Neuronal stem cell (in vitro differentiated cells): ENCODE data around the gene RPRD1A.

Experiments used
- DNase-seq: peaks from one replicate; pipeline ENCODE4 v3.0.0-alpha.2; 2013; ENCODE audit warnings: low spot score
- H2AFZ ChIP-seq: one replicate; pipeline ENCODE4 v1.6.1; 2013; ENCODE audit warnings: mild to moderate bottlenecking, low read length, inconsistent platforms
- H2AK5ac ChIP-seq: 2 replicates; pipeline ENCODE4 v1.6.1; 2013; ENCODE audit warnings: low read depth, mild to moderate bottlenecking, inconsistent platforms, low read length, moderate library complexity, mixed read lengths
- H2BK120ac ChIP-seq: 2 replicates; pipeline ENCODE4 v1.6.1; 2013; ENCODE audit warnings: low read depth, mild to moderate bottlenecking, inconsistent platforms, low read length, moderate library complexity, mixed read lengths
- H2BK12ac ChIP-seq: one replicate; pipeline ENCODE4 v1.6.1; 2013; ENCODE audit warnings: low read length, inconsistent platforms
- H2BK15ac ChIP-seq: 2 replicates; pipeline ENCODE4 v1.6.1; 2013; ENCODE audit warnings: mild to moderate bottlenecking, low read length, inconsistent platforms, mixed read lengths
- H2BK5ac ChIP-seq: one replicate; pipeline ENCODE4 v1.6.1; 2013; ENCODE audit warnings: inconsistent platforms, mild to moderate bottlenecking, low read length, moderate library complexity
- H3K14ac ChIP-seq: one replicate; pipeline ENCODE4 v1.6.1; 2013; ENCODE audit warnings: low read length, inconsistent platforms
- H3K18ac ChIP-seq: 2 replicates; pipeline ENCODE4 v1.6.1; 2013; ENCODE audit warnings: low read length, inconsistent platforms
- H3K23ac ChIP-seq: 2 replicates; pipeline ENCODE4 v1.6.1; 2013; ENCODE audit warnings: low read depth, mild to moderate bottlenecking, mixed read lengths, low read length, inconsistent platforms; ENCODE audit not compliant: poor library complexity
- H3K27ac ChIP-seq: replicated peaks from 3 replicates; pipeline ENCODE4 v1.5.1; 2013; ENCODE audit warnings: low read length, inconsistent platforms
- H3K27me3 ChIP-seq, 3 experiments: 2 replicates each; pipeline ENCODE4 v1.6.1; 2013; ENCODE audit warnings: low read length in 3 of 3, mild to moderate bottlenecking in 2 of 3, inconsistent platforms in 1 of 3, low read depth in 1 of 3, mixed read lengths in 1 of 3, moderate library complexity in 1 of 3; ENCODE audit not compliant: control insufficient read depth in 3 of 3, insufficient read depth in 3 of 3
- H3K36me3 ChIP-seq, 2 donors: replicated peaks in 1 of 2; 2 replicates each; pipeline ENCODE4 v1.6.1; 2013; ENCODE audit warnings: low read length in 2 of 2; ENCODE audit not compliant: control insufficient read depth in 2 of 2, insufficient read depth in 2 of 2
- H3K4ac ChIP-seq: 2 replicates; pipeline ENCODE4 v1.6.1; 2013; ENCODE audit warnings: inconsistent platforms, mild to moderate bottlenecking, low read length, moderate library complexity
- H3K4me1 ChIP-seq, 2 donors: 1 replicate in 1 of 2; 2 replicates in 1 of 2; pipeline ENCODE4 v1.6.1; 2013; ENCODE audit warnings: low read length in 2 of 2, low read depth in 1 of 2; ENCODE audit not compliant: control insufficient read depth in 2 of 2, insufficient read depth in 1 of 2
- H3K4me2 ChIP-seq: one replicate; pipeline ENCODE4 v1.6.1; 2013; ENCODE audit warnings: mild to moderate bottlenecking, low read length, inconsistent platforms; ENCODE audit not compliant: insufficient read depth, poor library complexity, severe bottlenecking
- H3K4me3 ChIP-seq, 2 donors: 2 replicates each; pipeline ENCODE4 v1.5.1; 2013; ENCODE audit warnings: low read length in 2 of 2, mild to moderate bottlenecking in 2 of 2, inconsistent platforms in 1 of 2, moderate library complexity in 1 of 2
- H3K79me1 ChIP-seq: one replicate; pipeline ENCODE4 v1.6.1; 2013; ENCODE audit warnings: low read depth, mild to moderate bottlenecking, inconsistent platforms, low read length, moderate library complexity
- H3K9ac ChIP-seq: one replicate; pipeline ENCODE4 v1.6.1; 2013; ENCODE audit warnings: mild to moderate bottlenecking, low read depth, low read length, inconsistent platforms; ENCODE audit not compliant: poor library complexity
- H3K9me3 ChIP-seq, 2 donors: replicated peaks in 1 of 2; 2 replicates each; pipeline versions ENCODE3 to v1.6.1; 2013; ENCODE audit warnings: low read length in 2 of 2, mild to moderate bottlenecking in 2 of 2, inconsistent platforms in 1 of 2, low read depth in 1 of 2, mixed read lengths in 1 of 2, moderate library complexity in 1 of 2; ENCODE audit not compliant: control insufficient read depth in 2 of 2, insufficient read depth in 1 of 2
- H4K8ac ChIP-seq: one replicate; pipeline ENCODE4 v1.6.1; 2013; ENCODE audit warnings: low read depth, mild to moderate bottlenecking, inconsistent platforms, low read length, moderate library complexity
- H4K91ac ChIP-seq: one replicate; pipeline ENCODE4 v1.6.1; 2013; ENCODE audit warnings: low read length, low read depth, mild to moderate bottlenecking, inconsistent platforms; ENCODE audit not compliant: poor library complexity
- WGBS, 2 donors: extraction: QIAGEN DNeasy Blood & Tissue Kit; methylation state at CpG; one replicate each; pipeline ENCODE4 v1.1.7; 2013; ENCODE audit warnings: missing lambda C conversion rate in 2 of 2, mixed read lengths in 1 of 2; ENCODE audit not compliant: insufficient read length in 2 of 2, insufficient replicate concordance in 1 of 2; ENCODE audit errors: extremely low coverage in 2 of 2; 5-methylcytosine and 5-hydroxymethylcytosine counted together

RPRD1A gene

DNA sequence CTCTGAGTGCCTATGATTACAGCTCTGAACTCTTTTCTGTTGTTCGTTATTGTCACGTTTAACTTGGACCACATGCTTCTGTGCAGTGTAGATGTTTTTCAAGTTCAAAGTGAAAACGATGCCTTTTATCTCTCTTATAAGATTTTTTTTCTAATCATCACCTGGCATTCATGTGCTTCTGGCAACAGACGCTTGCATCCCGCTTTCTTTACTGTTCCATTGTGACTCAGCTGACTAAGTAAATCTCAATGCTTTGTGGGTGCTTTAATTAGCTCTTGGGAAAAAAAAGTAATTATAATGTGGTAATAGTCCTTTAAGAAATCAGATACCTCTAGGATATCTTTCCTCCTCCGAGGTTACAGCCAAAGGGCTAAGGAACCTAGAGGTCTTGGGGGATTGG, 126.1 kb downstream of the RPRD1A start:
- Histone ChIP-seq H2BK120ac (no peak overlapping the region), H3K9ac (no peak overlapping the region), H4K8ac (no peak overlapping the region), H3K36me3 (no peaks in the 10 kb centered on the region), H3K27ac (no peak overlapping the region), H3K27me3 (peaks cover 0 to 20% (median 0%) of the 10 kb centered on the region in 3 experiments), H3K4me1 (peaks cover 0 to 2% of the 10 kb centered on the region in 2 donors), H2BK5ac (no peak overlapping the region), H3K79me1 (no peaks in the 10 kb centered on the region), H3K14ac (no peak overlapping the region), H3K9me3 (no peaks in the 10 kb centered on the region), H3K4me2 (no peak overlapping the region), H3K23ac (no peak overlapping the region), H2BK12ac (no peak overlapping the region), H2AK5ac (no peak overlapping the region), H3K4ac (no peak overlapping the region), H3K18ac (no peak overlapping the region), H4K91ac (no peak overlapping the region), H2BK15ac (no peak overlapping the region), H3K4me3 (no peak overlapping the region), H2AFZ (no peak overlapping the region)
- WGBS, 2 donors, result no CpG with 5 or more reads among the region's 6 CpGs
- DNase-seq, result no peak
